ENCODE measurements around the gene GPSM3.

GRCh38 chr6:32154514-32155161 lies 37.8 kb downstream of the GPSM3 start:
- TF ChIP-seq POLR2A (IDR thresholded peaks at IDR 0.05) (no peak), CTCF (IDR thresholded peaks at IDR 0.05) (peak; percentile 24 to 65 (median 47))
